RWPE1 (cell line): Measurements from ENCODE around the gene TBC1D24.
"Not testable (repeated sequence)": the region's sequence is repeated elsewhere in the genome, so short reads cannot be mapped to it uniquely, and the experiment has no call there.

ENCODE experiments used
- CTCF ChIA-PET: fragments of 350-600 bp; sonication (Branson Sonifier 250); formaldehyde crosslinking; extraction: SDS; loops from one replicate; lab custom pipeline; 2021; lab: Yijun Ruan, JAX
- POLR2A ChIA-PET: fragments of 400-600 bp; formaldehyde crosslinking; extraction: SDS; loops from one replicate; lab custom pipeline; 2020; ENCODE audit warnings: antibody characterized with exemption; ENCODE audit not compliant: low non-redundant PET; lab: Yijun Ruan, JAX
- DNase-seq: peaks from one replicate; pipeline ENCODE4 v3.0.0; 2012; ENCODE audit warnings: low spot score
- H3K27ac ChIP-seq: fragments of 450-650 bp; 2 replicates; pipeline ENCODE4 v1.5.1; 2017
- CTCF ChIP-seq: fragments of 450-650 bp; conservative IDR thresholded peaks from 2 replicates; pipeline ENCODE4 v1.5.1; 2017; ENCODE audit warnings: low read depth, mild to moderate bottlenecking

The TBC1D24 gene

GRCh38 chr16:2437032-2437790 lies 37.7 kb upstream of the TBC1D24 start:
- TF ChIP-seq CTCF: no peak
- DNase-seq: no peak
- ChIA-PET CTCF (interaction anchor here (0.7 kb wide), 1 partner anchor 348 kb away, joined by 3 read pairs; no protein-coding TSS in a partner anchor), POLR2A (no interaction called here)
- H3K27ac ChIP-seq: peak overlapping the region; percentile 44; the same call in 1 of the 2 replicates

- POLR2A ChIA-PET: no interaction called here
- CTCF ChIA-PET: no interaction called here
Observed at GRCh38 chr16:2438121-2438520, 36.8 kb upstream of the TBC1D24 start.

GRCh38 chr16:2439598-2439997 lies 35.3 kb upstream of the TBC1D24 start:
- no peak for DNase-seq
- ChIA-PET POLR2A (no interaction called here), CTCF (interaction anchor here (0.6 to 1.5 kb wide), 5 partner anchors 9 to 99 kb away, joined by 3 to 6 read pairs (median 4); partner anchors contain the start of gene ABCA3)
- peak overlapping the region; percentile 12 for H3K27ac ChIP-seq
- no peak for TF ChIP-seq CTCF

More at GRCh38 chr16:2438121-2438520, 36.8 kb upstream of the TBC1D24 start:
- TF ChIP-seq CTCF: no peak
- DNase-seq: no peak
- H3K27ac ChIP-seq: no peak overlapping the region

- POLR2A ChIA-PET, DNase-seq: not testable (repeated sequence)
- H3K27ac ChIP-seq: peak overlapping the region; percentile 18; the same call in 1 of the 2 replicates
- CTCF ChIA-PET: interaction anchor here (0.7 to 1.5 kb wide), 2 partner anchors 11 to 226 kb away, joined by 5 to 6 read pairs; no protein-coding TSS in a partner anchor
Observed at GRCh38 chr16:2441143-2441804, 33.7 kb upstream of the TBC1D24 start.

GRCh38 chr16:2443555-2443954 lies 31.4 kb upstream of the TBC1D24 start:
- ChIA-PET POLR2A (no interaction called here), CTCF (interaction anchor here (0.6 kb wide), 1 partner anchor 103 kb away, joined by 3 read pairs; the partner anchor contains the start of gene ABCA3)
- H3K27ac ChIP-seq: no peak overlapping the region
- DNase-seq: no peak
- no peak for TF ChIP-seq CTCF

GRCh38 chr16:2447920-2448583 lies 26.9 kb upstream of the TBC1D24 start:
- H3K27ac ChIP-seq: peak overlapping the region; percentile 23
- POLR2A ChIA-PET: interaction anchor here (0.6 kb wide), 1 partner anchor 573 kb away, joined by 3 read pairs; no protein-coding TSS in a partner anchor
- CTCF ChIA-PET: no interaction called here
- no peak for TF ChIP-seq CTCF
- no peak for DNase-seq
